K562 (cell line): ENCODE data around the gene STRA6. TPM values are rescaled to one million over a fixed set of nuclear protein-coding genes. Genes with fewer than 3 reads are reported as not detected.

Experiments used
- ATAC-seq: fragments of 200-7000 bp; cut with Tn5 transposase; 3 replicates; pipeline ENCODE4 v1.9.1; 2020; ENCODE audit warnings: moderate library complexity
- BruUV-seq: library from RNA; stranded (reverse); fragments of 400-500 nt; replicated peaks from 2 replicates; lab custom pipeline; 2021; lab: Mats Ljungman, UMichigan
- CTCF ChIA-PET: fragments of 300-600 bp; formaldehyde crosslinking; extraction: SDS; loops from one replicate; lab custom pipeline; 2021; ENCODE audit warnings: low intra/inter-chr PET ratio; lab: Yijun Ruan, JAX
- POLR2A ChIA-PET: fragments of 300-600, 350-650 bp; sonication (Branson Sonifier 250); formaldehyde crosslinking; extraction: SDS; loops from one replicate; lab custom pipeline; 2021; ENCODE audit warnings: antibody characterized with exemption, inconsistent platforms; lab: Yijun Ruan, JAX
- DNase-seq, 4 experiments: peaks; one replicate each; pipeline versions ENCODE4 v3.0.0 to v3.0.0-alpha.2; 2011 to 2018; ENCODE audit warnings: low spot score in 3 of 4, mixed read lengths in 3 of 4; ENCODE audit errors: extremely low read depth in 1 of 4
- FAIRE-seq: peaks from 2 replicates; lab custom pipeline; 2011; peaks lifted over from hg19 to GRCh38; lab: Jason Lieb, UNC
- H2AFZ ChIP-seq: 2 replicates; pipeline ENCODE4 v1.6.0; 2011; ENCODE audit warnings: low read depth, low read length, control low read depth, inconsistent platforms
- H3K27ac ChIP-seq: fragments of 200-600 bp; 3 replicates; pipeline ENCODE4 v1.8.0; 2011; ENCODE audit warnings: low read depth, mild to moderate bottlenecking, control low read depth, inconsistent platforms, low read length, moderate library complexity, mixed read lengths; ENCODE audit errors: extremely low read depth
- H3K27me3 ChIP-seq, 2 experiments: fragments of 300-600 bp in 1 of 2; 2 replicates in 1 of 2; 3 replicates in 1 of 2; pipeline versions ENCODE4 v1.6.0 to v1.8.0; 2011; ENCODE audit warnings: inconsistent platforms in 2 of 2, low read length in 2 of 2, mild to moderate bottlenecking in 1 of 2, mixed read lengths in 1 of 2, moderate library complexity in 1 of 2; ENCODE audit not compliant: control insufficient read depth in 2 of 2, insufficient read depth in 2 of 2
- H3K36me3 ChIP-seq: fragments of 300-600 bp; 3 replicates; pipeline ENCODE4 v1.8.0; 2011; ENCODE audit warnings: mild to moderate bottlenecking, low read length, inconsistent platforms; ENCODE audit not compliant: control insufficient read depth, insufficient read depth
- H3K4me1 ChIP-seq, 2 experiments: fragments of 200-600 bp in 1 of 2; replicated peaks in 1 of 2; 2 replicates in 1 of 2; 3 replicates in 1 of 2; pipeline versions ENCODE4 v1.5.1 to v1.8.0; 2011; ENCODE audit warnings: inconsistent platforms in 2 of 2, low read length in 2 of 2, mild to moderate bottlenecking in 1 of 2, mixed read lengths in 1 of 2, moderate library complexity in 1 of 2; ENCODE audit not compliant: control insufficient read depth in 2 of 2, insufficient read depth in 2 of 2
- H3K4me2 ChIP-seq: 2 replicates; pipeline ENCODE4 v1.6.1; 2011; ENCODE audit warnings: low read length, control low read depth, inconsistent platforms, mixed read lengths; ENCODE audit not compliant: insufficient read depth
- H3K4me3 ChIP-seq: fragments of 200-600 bp; sonication (generic), shearing (Covaris generic); 2 replicates; pipeline ENCODE4 v1.5.1; 2016; ENCODE audit warnings: control low read depth, inconsistent platforms
- H3K79me2 ChIP-seq: fragments of 200-600 bp; 3 replicates; pipeline ENCODE4 v1.8.0; 2011; ENCODE audit warnings: low read length, inconsistent platforms; ENCODE audit not compliant: control insufficient read depth, insufficient read depth
- H3K9ac ChIP-seq, 2 experiments: 2 replicates each; pipeline versions ENCODE4 v1.6.0 to v1.6.1; 2011; ENCODE audit warnings: low read depth in 2 of 2, low read length in 2 of 2, control low read depth in 1 of 2, inconsistent platforms in 1 of 2, mild to moderate bottlenecking in 1 of 2, mixed read lengths in 1 of 2; ENCODE audit not compliant: insufficient read depth in 1 of 2
- H3K9me1 ChIP-seq: one replicate; pipeline ENCODE4 v1.6.0; 2011; ENCODE audit warnings: inconsistent platforms, mild to moderate bottlenecking, low read length, moderate library complexity; ENCODE audit not compliant: control insufficient read depth, insufficient read depth
- H3K9me3 ChIP-seq: replicated peaks from 2 replicates; pipeline ENCODE4 v1.5.1; 2011; ENCODE audit warnings: low read depth, low read length, inconsistent platforms; ENCODE audit not compliant: control insufficient read depth, insufficient read depth
- H4K20me1 ChIP-seq: replicated peaks from 2 replicates; pipeline ENCODE4 v1.6.1; 2011; ENCODE audit warnings: low read length, inconsistent platforms, mixed read lengths; ENCODE audit not compliant: control insufficient read depth, insufficient read depth
- MEF2D ChIP-seq: conservative IDR thresholded peaks from 2 replicates; pipeline ENCODE4 v1.6.1; 2016; ENCODE audit warnings: low read depth, missing genetic modification characterization, missing compliant biosample characterization
- PHF21A ChIP-seq: fragments of 450-650 bp; IDR thresholded peaks from 2 replicates; pipeline ENCODE4 v1.6.1; 2017; ENCODE audit warnings: low read depth, borderline replicate concordance
- SMARCA5 ChIP-seq: fragments of 450-650 bp; IDR thresholded peaks from 2 replicates; pipeline ENCODE4 v1.6.1; 2016
- THRA ChIP-seq: fragments of 450-650 bp; IDR thresholded peaks from 2 replicates; pipeline ENCODE4 v1.6.1; 2017; ENCODE audit warnings: mild to moderate bottlenecking, moderate library complexity
- ZNF592 ChIP-seq: fragments of 450-650 bp; IDR thresholded peaks from 2 replicates; pipeline ENCODE4 v1.6.1; 2017; ENCODE audit warnings: antibody characterized with exemption, mild to moderate bottlenecking
- WGBS: fragments of 100-300 bp; shearing (Covaris generic); methylation state at CpG from one replicate; pipeline ENCODE4 v1.1.6; 2016; ENCODE audit warnings: low coverage, mixed read lengths; ENCODE audit not compliant: insufficient coverage; ENCODE audit errors: missing lambda C conversion rate; 5-methylcytosine and 5-hydroxymethylcytosine counted together
- in situ Hi-C: fragments of 300-500 bp; cut with MboI; formaldehyde crosslinking; loops from 4 replicates; pipeline ENCODE4 v1.15.0; 2018; ENCODE audit warnings: inconsistent platforms, mixed read lengths
- intact Hi-C: fragments of 100-400 bp; cut with micrococcal nuclease; formaldehyde crosslinking; loops from 2 replicates; pipeline ENCODE4 v1.14.2; 2022
- polyA plus RNA-seq, 8 experiments: library from polyadenylated mRNA; depleted of rRNA in 4 of 8; stranded (reverse) in 5 of 8; unstranded in 3 of 8; fragments of >200 nt; fragmentation: Nextera tagmentation in 2 of 8; fragmentation: Illumina TruSeq in 1 of 8; extraction: Ambion mirVana in 2 of 8; extraction: Trizol in 1 of 8; gene quantifications; 2 replicates each; pipeline versions ENCODE4 v1.2.1 to v1.2.3, GENCODE V29; 2011 to 2014; ENCODE audit warnings: inconsistent platforms in 1 of 8, missing spikeins in 1 of 8
- total RNA-seq, 7 experiments: library from RNA; depleted of rRNA in 6 of 7; stranded (reverse); fragments of >200 nt in 6 of 7; fragmentation: Illumina TruSeq in 2 of 7; extraction: Trizol in 2 of 7; gene quantifications; 2 replicates each; pipeline versions ENCODE4 v1.2.1 to v1.2.3, GENCODE V29; 2011 to 2021; ENCODE audit warnings: low replicate concordance in 1 of 7
- TF ChIP-seq, protein P1 (sequence below), 2 experiments: fragments of 450-650 bp; formaldehyde crosslinking in 1 of 2; IDR thresholded peaks; 2 replicates each; pipeline versions ENCODE4 v1.4.0 to v1.6.1; 2014 to 2020; ENCODE audit warnings: mild to moderate bottlenecking in 2 of 2, borderline replicate concordance in 1 of 2, low read depth in 1 of 2

Gene STRA6
- total and polyA plus RNA-seq, 9 of the 15 experiments (the other 6 are each of a cell fraction or from before 2014, with no cell fraction given), result 0.04 to 2.0 (median 0.43) TPM; not detected in 2

GRCh38 chr15:74134387-74135027 is 68.1 kb downstream of the STRA6 start:
- Histone ChIP-seq H3K9me3 (no peaks in the 10 kb centered on the region), H3K4me3 (no peak overlapping the region), H2AFZ (no peak overlapping the region), H3K9me1 (no peaks in the 10 kb centered on the region), H3K79me2 (no peaks in the 10 kb centered on the region), H3K9ac (no peak overlapping the region), H3K36me3 (no peaks in the 10 kb centered on the region), H3K27me3 (peaks cover 36 to 56% of the 10 kb centered on the region in 2 experiments), H3K4me2 (no peak overlapping the region), H4K20me1 (no peaks in the 10 kb centered on the region), H3K4me1 (peaks cover 0 to 13% of the 10 kb centered on the region in 2 experiments; a peak in 2 of 5 replicates), H3K27ac (no peak overlapping the region)
- BruUV-seq, result no TSS peak
- no peak for ATAC-seq
- intact Hi-C loops, result no loop called here
- TF ChIP-seq SMARCA5 (no peak), MEF2D (no peak), ZNF592 (no peak), THRA (no peak), PHF21A (no peak)
- TF ChIP-seq, protein P1, sequence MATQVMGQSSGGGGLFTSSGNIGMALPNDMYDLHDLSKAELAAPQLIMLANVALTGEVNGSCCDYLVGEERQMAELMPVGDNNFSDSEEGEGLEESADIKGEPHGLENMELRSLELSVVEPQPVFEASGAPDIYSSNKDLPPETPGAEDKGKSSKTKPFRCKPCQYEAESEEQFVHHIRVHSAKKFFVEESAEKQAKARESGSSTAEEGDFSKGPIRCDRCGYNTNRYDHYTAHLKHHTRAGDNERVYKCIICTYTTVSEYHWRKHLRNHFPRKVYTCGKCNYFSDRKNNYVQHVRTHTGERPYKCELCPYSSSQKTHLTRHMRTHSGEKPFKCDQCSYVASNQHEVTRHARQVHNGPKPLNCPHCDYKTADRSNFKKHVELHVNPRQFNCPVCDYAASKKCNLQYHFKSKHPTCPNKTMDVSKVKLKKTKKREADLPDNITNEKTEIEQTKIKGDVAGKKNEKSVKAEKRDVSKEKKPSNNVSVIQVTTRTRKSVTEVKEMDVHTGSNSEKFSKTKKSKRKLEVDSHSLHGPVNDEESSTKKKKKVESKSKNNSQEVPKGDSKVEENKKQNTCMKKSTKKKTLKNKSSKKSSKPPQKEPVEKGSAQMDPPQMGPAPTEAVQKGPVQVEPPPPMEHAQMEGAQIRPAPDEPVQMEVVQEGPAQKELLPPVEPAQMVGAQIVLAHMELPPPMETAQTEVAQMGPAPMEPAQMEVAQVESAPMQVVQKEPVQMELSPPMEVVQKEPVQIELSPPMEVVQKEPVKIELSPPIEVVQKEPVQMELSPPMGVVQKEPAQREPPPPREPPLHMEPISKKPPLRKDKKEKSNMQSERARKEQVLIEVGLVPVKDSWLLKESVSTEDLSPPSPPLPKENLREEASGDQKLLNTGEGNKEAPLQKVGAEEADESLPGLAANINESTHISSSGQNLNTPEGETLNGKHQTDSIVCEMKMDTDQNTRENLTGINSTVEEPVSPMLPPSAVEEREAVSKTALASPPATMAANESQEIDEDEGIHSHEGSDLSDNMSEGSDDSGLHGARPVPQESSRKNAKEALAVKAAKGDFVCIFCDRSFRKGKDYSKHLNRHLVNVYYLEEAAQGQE (IDR thresholded peaks at IDR 0.05; ENCODE audit: borderline replicate concordance), result no peak
- TF ChIP-seq, protein P1 (CRISPR knock-in tag; IDR thresholded peaks at IDR 0.05; ENCODE audit: low read depth), result no peak
- POLR2A ChIA-PET, result no interaction called here
- CTCF ChIA-PET, result no interaction called here
- in situ Hi-C loops, result loop anchor here (25.0 kb wide), 1 partner anchor 1153 kb away; the partner anchor contains the start of gene GOLGA6D
- FAIRE-seq, result no peak
- no peak for DNase-seq
- 58% methylated on average over 18 of the region's 53 CpGs for WGBS
